ENCODE results near the gene IL12RB1. TPM values are rescaled to one million over a fixed set of nuclear protein-coding genes. Genes with fewer than 3 reads are reported as not detected.
A peak's percentile ranks its signal among the peaks of the same experiment; 100 is the strongest.

The IL12RB1 gene
- total RNA-seq, 2 donors from 2014 or later: 1.0 TPM; not detected in 1

GRCh38 chr19:18104793-18105131 is 18.0 kb upstream of the IL12RB1 start:
- Histone ChIP-seq H3K27me3 (no peaks in the 10 kb centered on the region), H3K9me3 (no peaks in the 10 kb centered on the region), H3K36me3 (replicated peaks in 1 of 2; ENCODE audit: insufficient read depth in 1 of 2, low read depth in 2 of 2) (no peaks in the 10 kb centered on the region), H3K4me3 (no peak overlapping the region), H3K27ac (peak overlapping the region; percentile 26 to 71 (median 54)), H3K4me1 (peaks cover 32% of the 10 kb centered on the region)
- intact Hi-C loops (cut with DNase I): no loop called here
- DNase-seq (no peak), ATAC-seq (no peak)
- WGBS, 2 donors: 63 to 66% methylated on average over 4 to 5 of the region's 5 CpGs
- TF ChIP-seq POLR2A (IDR thresholded peaks at IDR 0.05): no peak
- TF ChIP-seq CTCF (IDR thresholded peaks at IDR 0.05): no peak

GRCh38 chr19:18102916-18103542 is 16.3 kb upstream of the IL12RB1 start:
- Histone ChIP-seq H3K4me3 (no peak overlapping the region), H3K27me3 (no peaks in the 10 kb centered on the region), H3K36me3 (replicated peaks in 1 of 2; ENCODE audit: insufficient read depth in 1 of 2, low read depth in 2 of 2) (no peaks in the 10 kb centered on the region), H3K27ac (no peak overlapping the region), H3K4me1 (peaks cover 30% of the 10 kb centered on the region), H3K9me3 (no peaks in the 10 kb centered on the region)
- intact Hi-C loops (cut with DNase I): no loop called here
- TF ChIP-seq CTCF (IDR thresholded peaks at IDR 0.05): no peak
- TF ChIP-seq POLR2A (IDR thresholded peaks at IDR 0.05): no peak
- ATAC-seq (no peak), DNase-seq (no peak)
- WGBS, 2 donors: 82 to 88% methylated on average over 14 to 15 of the region's 15 CpGs

GRCh38 chr19:18101268-18101667 is 14.5 kb upstream of the IL12RB1 start:
- ATAC-seq (no peak), DNase-seq (no peak)
- intact Hi-C loops (cut with DNase I): no loop called here
- H3K4me3 ChIP-seq: no peak overlapping the region
- no peaks in the 10 kb centered on the region for H3K36me3 ChIP-seq (replicated peaks in 1 of 2; ENCODE audit: insufficient read depth in 1 of 2, low read depth in 2 of 2)
- TF ChIP-seq CTCF (IDR thresholded peaks at IDR 0.05) (no peak), POLR2A (IDR thresholded peaks at IDR 0.05) (no peak)
- no peaks in the 10 kb centered on the region for H3K9me3 ChIP-seq
- 58 to 66% methylated on average over 3 of the region's 3 CpGs for WGBS, 2 donors
- H3K4me1 ChIP-seq: peaks cover 33% of the 10 kb centered on the region
- no peaks in the 10 kb centered on the region for H3K27me3 ChIP-seq
- H3K27ac ChIP-seq: no peak overlapping the region

- H3K27ac ChIP-seq: no peak overlapping the region
- DNase-seq: no peak
- H3K27me3 ChIP-seq: no peaks in the 10 kb centered on the region
- intact Hi-C loops (cut with DNase I): no loop called here
- no peak for ATAC-seq
- WGBS, 2 donors: 59 to 71% methylated on average over 11 to 18 of the region's 18 CpGs
- no peaks in the 10 kb centered on the region for H3K36me3 ChIP-seq (replicated peaks in 1 of 2; ENCODE audit: insufficient read depth in 1 of 2, low read depth in 2 of 2)
- H3K9me3 ChIP-seq: no peaks in the 10 kb centered on the region
- TF ChIP-seq POLR2A (IDR thresholded peaks at IDR 0.05) (no peak), CTCF (IDR thresholded peaks at IDR 0.05) (no peak)
- peaks cover 33% of the 10 kb centered on the region for H3K4me1 ChIP-seq
- H3K4me3 ChIP-seq: no peak overlapping the region
Measured at GRCh38 chr19:18100710-18101109, 14.0 kb upstream of the IL12RB1 start.

- DNase-seq: no peak
- intact Hi-C loops (cut with DNase I): no loop called here
- no peak overlapping the region for H3K4me3 ChIP-seq
- H3K27me3 ChIP-seq: no peaks in the 10 kb centered on the region
- no peak overlapping the region for H3K27ac ChIP-seq
- no peaks in the 10 kb centered on the region for H3K36me3 ChIP-seq (replicated peaks in 1 of 2; ENCODE audit: insufficient read depth in 1 of 2, low read depth in 2 of 2)
- H3K9me3 ChIP-seq: no peaks in the 10 kb centered on the region
- WGBS, 2 donors: 83 to 92% methylated on average over 8 of the region's 8 CpGs
- TF ChIP-seq CTCF (IDR thresholded peaks at IDR 0.05) (no peak), POLR2A (IDR thresholded peaks at IDR 0.05) (no peak)
- H3K4me1 ChIP-seq: peaks cover 28% of the 10 kb centered on the region
- ATAC-seq: no peak
Measured at GRCh38 chr19:18099623-18099995, 12.9 kb upstream of the IL12RB1 start.
